ENCODE data around the gene KANK2. TPM values are rescaled to one million over a fixed set of nuclear protein-coding genes. Genes with fewer than 3 reads are reported as not detected.

Gene KANK2
- total and polyA plus RNA-seq, 2 of the 4 experiments (the other 2 are of a cell fraction): 104 to 176 TPM

GRCh38 chr19:11168568-11168967 lies 28.8 kb downstream of the KANK2 start:
- H3K23ac ChIP-seq (ENCODE audit: low read depth, low read length): peak overlapping the region; percentile 37; the same call in 1 of the 2 replicates
- H3K4me1 ChIP-seq (ENCODE audit: control insufficient read depth, insufficient read depth, low read length): peaks cover 9% of the 10 kb centered on the region
- peak overlapping the region; percentile 12; the same call in 1 of the 2 replicates for H4K5ac ChIP-seq (ENCODE audit: low read depth, low read length)
- H3K4me3 ChIP-seq (ENCODE audit: insufficient read depth, low read depth, low read length): no peak overlapping the region
- BruUV-seq (replicated peaks): no TSS peak
- H3K14ac ChIP-seq (replicated peaks; ENCODE audit: low read depth, low read length): peak overlapping the region; percentile 49
- H3K9me3 ChIP-seq (ENCODE audit: control insufficient read depth, insufficient read depth, low read length): no peaks in the 10 kb centered on the region
- intact Hi-C loops (cut with micrococcal nuclease) (loop anchor here (2.0 kb wide), 1 partner anchor 30 kb away; no protein-coding TSS in a partner anchor), in situ Hi-C loops (cut with MboI; ENCODE audit: low sequenced_read_pairs) (no loop called here), dilution Hi-C loops (cut with HindIII; ENCODE audit: low sequenced_read_pairs, unreplicated experiment) (no loop called here)
- H3K27me3 ChIP-seq (ENCODE audit: control insufficient read depth, insufficient read depth, low read length): no peaks in the 10 kb centered on the region
- ATAC-seq (ENCODE audit: low read depth) (peak; percentile 87), DNase-seq (peak; percentile 97)
- no peak overlapping the region for H3K4me2 ChIP-seq (ENCODE audit: low read depth, low read length)
- H3K36me3 ChIP-seq (ENCODE audit: control insufficient read depth, insufficient read depth, low read length): peaks cover 70% of the 10 kb centered on the region
- H3K56ac ChIP-seq (ENCODE audit: extremely low read depth, insufficient read depth, low read length): no peak overlapping the region
- POLR2A ChIA-PET (ENCODE audit: unreplicated experiment): interaction anchor here (0.6 kb wide), 1 partner anchor 34 kb away, joined by 3 read pairs; no protein-coding TSS in a partner anchor
- H2BK15ac ChIP-seq (ENCODE audit: low read depth, low read length): peak overlapping the region; percentile 12; the same call in 1 of the 3 replicates
- H2BK20ac ChIP-seq (ENCODE audit: low read depth, low read length): peak overlapping the region; percentile 41; the same call in 1 of the 2 replicates
- H2AFZ ChIP-seq (replicated peaks; ENCODE audit: low read length, poor library complexity): peak overlapping the region; percentile 33
- H2BK5ac ChIP-seq (ENCODE audit: low read depth, low read length, poor library complexity, severe bottlenecking): peak overlapping the region; percentile 96
- peak overlapping the region; percentile 95 for H2AK5ac ChIP-seq (ENCODE audit: low read depth, low read length)
- 0 out of 2 replicates have a peak overlapping the region, but pooled peaks have one; percentile 4 for H3K9ac ChIP-seq (ENCODE audit: low read depth, low read length)
- H2AK9ac ChIP-seq (replicated peaks; ENCODE audit: low read depth, low read length, poor library complexity): peak overlapping the region; percentile 91
- peak overlapping the region; percentile 74 for H2BK120ac ChIP-seq (ENCODE audit: low read depth, low read length)
- peak overlapping the region; percentile 83 for H3K4ac ChIP-seq (ENCODE audit: low read depth, low read length)
- H4K91ac ChIP-seq (ENCODE audit: insufficient read depth, low read depth, low read length): peak overlapping the region; percentile 81
- peaks cover 13% of the 10 kb centered on the region for H3K9me1 ChIP-seq (ENCODE audit: insufficient read depth, low read length)
- H3K27ac ChIP-seq (ENCODE audit: insufficient read depth, low read length): peak overlapping the region; percentile 67
- H4K8ac ChIP-seq (ENCODE audit: low read depth in 2 of 2, low read length in 2 of 2): peak overlapping the region in 1 of 2 experiments; percentile 75; a peak in 2 of 4 replicates
- peak overlapping the region; percentile 33; the same call in 1 of the 2 replicates for H3K18ac ChIP-seq (ENCODE audit: low read depth, low read length)
- peak; percentile 17; the same call in 1 of the 2 replicates for TF ChIP-seq SMC3 (IDR thresholded peaks at IDR 0.05; ENCODE audit: low read depth, low read length)
- TF ChIP-seq USF2 (IDR thresholded peaks at IDR 0.05; ENCODE audit: low read depth, low read length): peak; percentile 58
- TF ChIP-seq CHD1 (IDR thresholded peaks at IDR 0.05; ENCODE audit: low read depth, low read length): no peak
- peak; percentile 88 for TF ChIP-seq FOS (IDR thresholded peaks at IDR 0.05; ENCODE audit: low read depth, low read length)
- TF ChIP-seq RAD21 (IDR thresholded peaks at IDR 0.05; ENCODE audit: low read length): peak; percentile 36
- TF ChIP-seq MAZ (IDR thresholded peaks at IDR 0.05; ENCODE audit: borderline replicate concordance, low read depth, low read length): no peak
- TF ChIP-seq RCOR1 (IDR thresholded peaks at IDR 0.05; ENCODE audit: insufficient replicate concordance, low read length): no peak
- TF ChIP-seq MXI1 (IDR thresholded peaks at IDR 0.05; ENCODE audit: borderline replicate concordance, low read depth, low read length): peak; percentile 87
- peak; percentile 49; the same call in 1 of the 2 replicates for TF ChIP-seq CEBPB (IDR thresholded peaks at IDR 0.05; ENCODE audit: low read depth, low read length)
- peak; percentile 90 for TF ChIP-seq BHLHE40 (IDR thresholded peaks at IDR 0.05; ENCODE audit: low read depth, low read length)
- TF ChIP-seq NFE2L2 (IDR thresholded peaks at IDR 0.05; ENCODE audit: low read depth, low read length): peak; percentile 92
- no peak for TF ChIP-seq ELK1 (IDR thresholded peaks at IDR 0.05; ENCODE audit: borderline replicate concordance, low read depth, low read length)
- TF ChIP-seq MAFK (IDR thresholded peaks at IDR 0.05; ENCODE audit: low read depth, low read length): peak; percentile 76
- peaks cover 22 to 66% of the 10 kb centered on the region in 2 experiments for H3K79me1 ChIP-seq (ENCODE audit: low read depth in 1 of 2, low read length in 2 of 2)
- WGBS, 2 experiments (ENCODE audit: extremely low coverage in 2 of 2, insufficient read length in 1 of 2): 0% methylated on average over 2 of the region's 7 CpGs; no CpG with 5 or more reads in 1 of the 2 experiments
- no peaks in the 10 kb centered on the region; the same call in 1 of the 2 replicates for H4K20me1 ChIP-seq (ENCODE audit: insufficient read depth, low read length)
- CTCF ChIA-PET: interaction anchor here (0.6 kb wide), 1 partner anchor 43 kb away, joined by 3 read pairs; no protein-coding TSS in a partner anchor

Data from IMR-90 (cell line).